HepG2 (cell line): ENCODE data around the gene RNASE13. TPM values are rescaled to one million over a fixed set of nuclear protein-coding genes. Genes with fewer than 3 reads are reported as not detected.
A peak's percentile ranks its signal among the peaks of the same experiment; 100 is the strongest.

ENCODE experiments used
- ATF1 ChIP-seq: IDR thresholded peaks from 2 replicates; pipeline ENCODE4 v1.6.1; 2016; ENCODE audit warnings: mild to moderate bottlenecking, control low read depth
- ATF6 ChIP-seq: sonication (generic); formaldehyde crosslinking; conservative IDR thresholded peaks from 2 replicates; pipeline ENCODE4 v1.4.0; 2020; ENCODE audit warnings: missing genetic modification reagents
- BRD4 ChIP-seq: sonication (generic); formaldehyde crosslinking; IDR thresholded peaks from 2 replicates; pipeline ENCODE4 v1.4.0; 2020; ENCODE audit warnings: missing genetic modification reagents
- EP300 ChIP-seq, 3 experiments: sonication (generic) in 1 of 3; formaldehyde crosslinking in 1 of 3; IDR thresholded peaks; 2 replicates each; pipeline versions ENCODE4 v1.5.1 to v1.6.1; 2011 to 2020; ENCODE audit warnings: low read depth in 2 of 3, low read length in 2 of 3, borderline replicate concordance in 1 of 3, improper control_type of control experiment in 1 of 3, mild to moderate bottlenecking in 1 of 3, missing genetic modification reagents in 1 of 3, moderate library complexity in 1 of 3
- FOXA1 ChIP-seq, 2 experiments: fragments of 450-650 bp in 1 of 2; sonication (generic) in 1 of 2; formaldehyde crosslinking in 1 of 2; IDR thresholded peaks; 2 replicates each; pipeline versions ENCODE4 v1.4.0 to v1.6.1; 2016 to 2020; ENCODE audit warnings: missing genetic modification reagents in 1 of 2
- GPN1 ChIP-seq: sonication (generic); formaldehyde crosslinking; IDR thresholded peaks from 2 replicates; pipeline ENCODE4 v1.5.1; 2020; ENCODE audit warnings: missing genetic modification reagents, borderline replicate concordance
- HNRNPLL ChIP-seq: fragments of 200-400 bp; formaldehyde crosslinking; IDR thresholded peaks from 2 replicates; pipeline ENCODE4 v1.6.1; 2017; ENCODE audit warnings: mild to moderate bottlenecking, low read depth, low read length; ENCODE audit not compliant: poor library complexity, severe bottlenecking
- IKZF1 ChIP-seq: fragments of 450-650 bp; IDR thresholded peaks from 2 replicates; pipeline ENCODE4 v1.7.1; 2016
- MAFK ChIP-seq, 2 experiments: IDR thresholded peaks in 1 of 2; conservative IDR thresholded peaks in 1 of 2; 2 replicates each; pipeline ENCODE4 v1.6.1; 2011; ENCODE audit warnings: improper control_type of control experiment in 2 of 2, low read length in 2 of 2
- SKI ChIP-seq: fragments of 450-650 bp; IDR thresholded peaks from one replicate; pipeline ENCODE4 v1.6.1; 2018; ENCODE audit warnings: mild to moderate bottlenecking; ENCODE audit not compliant: partially characterized antibody
- SRSF1 ChIP-seq: fragments of 200-400 bp; formaldehyde crosslinking; optimal IDR thresholded peaks from 2 replicates; pipeline ENCODE3; 2017; ENCODE audit warnings: mild to moderate bottlenecking, low read depth, low read length, moderate library complexity
- TBX2 ChIP-seq: sonication (generic); formaldehyde crosslinking; IDR thresholded peaks from 2 replicates; pipeline ENCODE4 v1.5.0; 2020; ENCODE audit warnings: missing genetic modification reagents, mild to moderate bottlenecking, borderline replicate concordance
- TEAD2 ChIP-seq: sonication (generic); formaldehyde crosslinking; IDR thresholded peaks from 2 replicates; pipeline ENCODE4 v1.9.0; 2021; ENCODE audit warnings: missing genetic modification reagents
- ZIK1 ChIP-seq: sonication (generic); formaldehyde crosslinking; IDR thresholded peaks from 2 replicates; pipeline ENCODE4 v1.5.0; 2020; ENCODE audit warnings: mild to moderate bottlenecking, low read depth, missing genetic modification reagents, borderline replicate concordance
- ZMYM4 ChIP-seq: sonication (generic); formaldehyde crosslinking; IDR thresholded peaks from 2 replicates; pipeline ENCODE4 v1.8.1; 2023; ENCODE audit warnings: mild to moderate bottlenecking, missing genetic modification reagents
- ZNF101 ChIP-seq: sonication (generic); formaldehyde crosslinking; IDR thresholded peaks from 2 replicates; pipeline ENCODE4 v1.4.0; 2020; ENCODE audit warnings: mild to moderate bottlenecking, low read depth, missing genetic modification reagents, borderline replicate concordance
- ZNF317 ChIP-seq: sonication (generic); formaldehyde crosslinking; IDR thresholded peaks from 2 replicates; pipeline ENCODE4 v1.5.0; 2020; ENCODE audit warnings: mild to moderate bottlenecking, missing genetic modification reagents
- ZNF383 ChIP-seq: sonication (generic); formaldehyde crosslinking; IDR thresholded peaks from 2 replicates; pipeline ENCODE4 v1.4.0; 2020; ENCODE audit warnings: missing genetic modification reagents, mild to moderate bottlenecking, borderline replicate concordance
- ZNF430 ChIP-seq: sonication (generic); formaldehyde crosslinking; IDR thresholded peaks from 2 replicates; pipeline ENCODE4 v1.9.0; 2021; ENCODE audit warnings: mild to moderate bottlenecking, missing genetic modification reagents
- ZNF44 ChIP-seq: sonication (generic); formaldehyde crosslinking; IDR thresholded peaks from 2 replicates; pipeline ENCODE4 v1.5.1; 2020; ENCODE audit warnings: mild to moderate bottlenecking, missing genetic modification reagents
- ZNF543 ChIP-seq: sonication (generic); formaldehyde crosslinking; IDR thresholded peaks from 2 replicates; pipeline ENCODE4 v1.4.0; 2020; ENCODE audit warnings: mild to moderate bottlenecking, missing genetic modification reagents
- ZNF703 ChIP-seq: sonication (generic); formaldehyde crosslinking; IDR thresholded peaks from 2 replicates; pipeline ENCODE4 v1.5.1; 2020; ENCODE audit warnings: missing genetic modification reagents, mild to moderate bottlenecking, moderate library complexity, borderline replicate concordance
- ZNF749 ChIP-seq: sonication (generic); formaldehyde crosslinking; IDR thresholded peaks from 2 replicates; pipeline ENCODE4 v1.8.0; 2022; ENCODE audit warnings: mild to moderate bottlenecking, missing genetic modification reagents, moderate library complexity, borderline replicate concordance
- polyA plus RNA-seq, 8 experiments: library from polyadenylated mRNA; depleted of rRNA in 3 of 8; stranded (reverse) in 7 of 8; unstranded in 1 of 8; fragments of >200 nt; fragmentation: Illumina TruSeq in 4 of 8; extraction: Trizol in 4 of 8; gene quantifications; 2 replicates each; pipeline versions ENCODE4 v1.2.1 to v1.2.3, GENCODE V29; 2011 to 2016; ENCODE audit warnings: low read depth in 4 of 8, missing spikeins in 1 of 8, mixed read lengths in 1 of 8; ENCODE audit not compliant: insufficient read depth in 1 of 8
- total RNA-seq, 5 experiments: library from RNA; depleted of rRNA; stranded (reverse); fragments of >200 nt; fragmentation: Illumina TruSeq; extraction: Trizol; gene quantifications; 2 replicates each; pipeline ENCODE4 v1.2.3, GENCODE V29; 2016; ENCODE audit warnings: low read depth in 1 of 5
- TF ChIP-seq, protein P1 (sequence below): sonication (generic); formaldehyde crosslinking; IDR thresholded peaks from 2 replicates; pipeline ENCODE4 v1.4.0; 2020; ENCODE audit warnings: low read depth, mild to moderate bottlenecking, missing genetic modification reagents
- TF ChIP-seq, protein P2 (sequence below): sonication (generic); formaldehyde crosslinking; IDR thresholded peaks from 2 replicates; pipeline ENCODE4 v1.5.0; 2020; ENCODE audit warnings: mild to moderate bottlenecking, missing genetic modification reagents

RNASE13 gene
- total and polyA plus RNA-seq, 2 of the 13 experiments (the other 11 are each of a cell fraction or from before 2014, with no cell fraction given): 1.0 TPM; not detected in 1

GRCh38 chr14:21069388-21070082 is 34.9 kb upstream of the RNASE13 start (continued):
- no peak for TF ChIP-seq MAFK (conservative IDR thresholded peaks at IDR 0.05 in 1 of 2, IDR thresholded peaks at IDR 0.05 in 1 of 2; ENCODE audit: low read length in 2 of 2)
- TF ChIP-seq ZNF703 (CRISPR knock-in tag): 0 out of 2 replicates have a peak, but pooled peaks have one; percentile 90
- peak; percentile 35; the same call in 1 of the 2 replicates for TF ChIP-seq BRD4 (CRISPR knock-in tag)
- TF ChIP-seq TEAD2 (CRISPR knock-in tag): no peak
- TF ChIP-seq EP300 (IDR thresholded peaks at IDR 0.05; ENCODE audit: low read depth in 2 of 2, low read length in 2 of 2): peak in 1 of 2 experiments; percentile 6; a peak in 1 of 4 replicates
- TF ChIP-seq EP300 (CRISPR knock-in tag; IDR thresholded peaks at IDR 0.05; ENCODE audit: borderline replicate concordance): 0 out of 2 replicates have a peak, but pooled peaks have one; percentile 15
- no peak for TF ChIP-seq ZIK1 (CRISPR knock-in tag)
- peak; percentile 53 for TF ChIP-seq HNRNPLL
- no peak; the same call in 1 of the 2 replicates for TF ChIP-seq ZNF430
- peak; percentile 76; the same call in 1 of the 2 replicates for TF ChIP-seq ZNF317 (CRISPR knock-in tag)
- TF ChIP-seq, protein P1, sequence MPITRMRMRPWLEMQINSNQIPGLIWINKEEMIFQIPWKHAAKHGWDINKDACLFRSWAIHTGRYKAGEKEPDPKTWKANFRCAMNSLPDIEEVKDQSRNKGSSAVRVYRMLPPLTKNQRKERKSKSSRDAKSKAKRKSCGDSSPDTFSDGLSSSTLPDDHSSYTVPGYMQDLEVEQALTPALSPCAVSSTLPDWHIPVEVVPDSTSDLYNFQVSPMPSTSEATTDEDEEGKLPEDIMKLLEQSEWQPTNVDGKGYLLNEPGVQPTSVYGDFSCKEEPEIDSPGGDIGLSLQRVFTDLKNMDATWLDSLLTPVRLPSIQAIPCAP: no peak
- TF ChIP-seq ZMYM4 (CRISPR knock-in tag): peak; percentile 4; the same call in 1 of the 2 replicates
- no peak for TF ChIP-seq SKI
- TF ChIP-seq ZNF749: no peak
- peak; percentile 79 for TF ChIP-seq ZNF543
- TF ChIP-seq ATF6: 0 out of 2 replicates have a peak, but pooled peaks have one; percentile 15
- no peak for TF ChIP-seq GPN1 (CRISPR knock-in tag)
- TF ChIP-seq ZNF383 (CRISPR knock-in tag): no peak
- TF ChIP-seq ZNF101 (CRISPR knock-in tag): 0 out of 2 replicates have a peak, but pooled peaks have one; percentile 36
- TF ChIP-seq SRSF1: peak; percentile 38
- TF ChIP-seq, protein P2, sequence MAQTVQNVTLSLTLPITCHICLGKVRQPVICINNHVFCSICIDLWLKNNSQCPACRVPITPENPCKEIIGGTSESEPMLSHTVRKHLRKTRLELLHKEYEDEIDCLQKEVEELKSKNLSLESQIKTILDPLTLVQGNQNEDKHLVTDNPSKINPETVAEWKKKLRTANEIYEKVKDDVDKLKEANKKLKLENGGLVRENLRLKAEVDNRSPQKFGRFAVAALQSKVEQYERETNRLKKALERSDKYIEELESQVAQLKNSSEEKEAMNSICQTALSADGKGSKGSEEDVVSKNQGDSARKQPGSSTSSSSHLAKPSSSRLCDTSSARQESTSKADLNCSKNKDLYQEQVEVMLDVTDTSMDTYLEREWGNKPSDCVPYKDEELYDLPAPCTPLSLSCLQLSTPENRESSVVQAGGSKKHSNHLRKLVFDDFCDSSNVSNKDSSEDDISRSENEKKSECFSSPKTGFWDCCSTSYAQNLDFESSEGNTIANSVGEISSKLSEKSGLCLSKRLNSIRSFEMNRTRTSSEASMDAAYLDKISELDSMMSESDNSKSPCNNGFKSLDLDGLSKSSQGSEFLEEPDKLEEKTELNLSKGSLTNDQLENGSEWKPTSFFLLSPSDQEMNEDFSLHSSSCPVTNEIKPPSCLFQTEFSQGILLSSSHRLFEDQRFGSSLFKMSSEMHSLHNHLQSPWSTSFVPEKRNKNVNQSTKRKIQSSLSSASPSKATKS (CRISPR knock-in tag): no peak
- TF ChIP-seq ATF1: no peak
- peak; percentile 74 for TF ChIP-seq TBX2 (CRISPR knock-in tag)
- TF ChIP-seq ZNF44 (CRISPR knock-in tag): no peak
- TF ChIP-seq IKZF1: no peak
- TF ChIP-seq FOXA1 (IDR thresholded peaks at IDR 0.05): no peak
- no peak for TF ChIP-seq FOXA1 (CRISPR knock-in tag; IDR thresholded peaks at IDR 0.05)
